ENCODE measurements around the gene NFKBIA.
A peak's percentile ranks its signal among the peaks of the same experiment; 100 is the strongest.
"Not testable (repeated sequence)": the region's sequence is repeated elsewhere in the genome, so short reads cannot be mapped to it uniquely, and the experiment has no call there.

The NFKBIA gene

DNA sequence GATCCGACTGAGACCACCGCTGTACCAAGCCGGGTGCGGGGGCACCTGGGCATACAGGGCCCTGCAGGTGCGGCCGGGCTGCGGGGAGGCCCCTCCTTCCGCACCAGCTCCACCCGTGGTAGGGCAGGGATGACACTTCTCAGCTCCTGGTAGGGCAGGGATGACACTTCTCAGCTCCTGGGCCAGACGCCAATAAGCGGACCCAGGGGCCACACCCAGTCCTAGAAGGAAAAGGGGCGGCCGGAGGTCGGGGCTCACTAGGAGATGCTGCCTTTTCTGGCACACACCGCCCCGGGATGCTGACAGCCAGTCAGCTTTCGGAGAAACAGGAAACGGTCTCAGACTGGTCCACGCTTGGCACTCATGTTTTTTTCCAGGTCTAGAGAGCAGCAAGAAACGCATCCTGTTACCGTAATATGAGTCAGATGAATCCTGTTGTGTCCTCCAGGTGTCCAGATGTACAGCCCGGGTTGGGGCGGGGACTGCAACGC, 34.8 kb downstream of the NFKBIA start:
- no peak for DNase-seq (ENCODE audit: low read depth in 1 of 2, low spot score in 1 of 2)

GRCh38 chr14:35368583-35369392, 35.8 kb downstream of the NFKBIA start:
- DNase-seq (ENCODE audit: low read depth in 1 of 2, low spot score in 1 of 2) = no peak

- DNase-seq (ENCODE audit: low read depth in 1 of 2, low spot score in 1 of 2) = no peak
These were observed 36.4 kb downstream of the NFKBIA start for GRCh38 chr14:35368139-35368460.

DNA sequence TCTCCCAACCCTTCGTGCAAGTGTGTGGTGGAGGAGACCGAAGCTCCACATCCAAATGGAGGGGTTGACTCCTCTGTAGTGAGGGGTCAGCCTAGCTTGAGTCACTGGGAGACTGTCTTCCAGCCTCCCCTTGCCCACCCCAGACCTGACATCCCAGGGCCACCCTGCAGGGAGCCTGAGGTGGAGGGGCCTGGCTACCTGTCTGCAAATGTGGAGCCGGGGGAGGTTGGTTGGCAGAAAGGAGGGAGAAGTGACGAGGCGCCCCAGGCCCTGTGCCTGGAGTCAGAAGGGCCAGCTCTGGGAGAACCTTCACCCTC, 37.5 kb downstream of the NFKBIA start:
- DNase-seq (ENCODE audit: low read depth in 1 of 2, low spot score in 1 of 2) = no peak

GRCh38 chr14:35366521-35366976, 38.0 kb downstream of the NFKBIA start:
- no peak for DNase-seq (ENCODE audit: low read depth in 1 of 2, low spot score in 1 of 2)

DNA sequence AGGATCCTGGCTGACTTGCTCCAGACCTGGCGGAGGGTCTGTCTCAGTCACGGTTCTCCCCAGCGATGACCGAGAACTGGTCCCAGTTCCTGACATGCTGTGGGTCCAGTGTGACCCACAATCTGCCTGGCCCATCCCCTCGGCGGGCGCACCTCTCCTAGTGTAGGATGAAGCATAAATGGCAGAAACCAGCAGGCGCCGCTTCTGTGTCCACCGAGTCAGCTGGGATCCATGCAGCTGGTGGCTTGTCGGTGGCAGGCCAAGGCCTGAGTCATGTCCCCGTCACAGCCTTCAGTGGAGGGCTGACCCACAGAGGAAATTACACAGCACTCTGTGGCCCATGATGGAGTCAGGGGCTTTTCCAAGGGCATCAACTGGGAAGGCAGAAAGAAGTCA, 38.5 kb downstream of the NFKBIA start:
- DNase-seq (ENCODE audit: low read depth in 1 of 2, low spot score in 1 of 2) = no peak

- peak; percentile 48 to 79 for DNase-seq (ENCODE audit: low read depth in 1 of 2, low spot score in 1 of 2)
These were observed 39.2 kb downstream of the NFKBIA start for GRCh38 chr14:35365130-35366055.

- DNase-seq (ENCODE audit: low read depth in 1 of 2, low spot score in 1 of 2) = no peak
These were observed 41.6 kb downstream of the NFKBIA start for GRCh38 chr14:35362911-35363374.

DNA sequence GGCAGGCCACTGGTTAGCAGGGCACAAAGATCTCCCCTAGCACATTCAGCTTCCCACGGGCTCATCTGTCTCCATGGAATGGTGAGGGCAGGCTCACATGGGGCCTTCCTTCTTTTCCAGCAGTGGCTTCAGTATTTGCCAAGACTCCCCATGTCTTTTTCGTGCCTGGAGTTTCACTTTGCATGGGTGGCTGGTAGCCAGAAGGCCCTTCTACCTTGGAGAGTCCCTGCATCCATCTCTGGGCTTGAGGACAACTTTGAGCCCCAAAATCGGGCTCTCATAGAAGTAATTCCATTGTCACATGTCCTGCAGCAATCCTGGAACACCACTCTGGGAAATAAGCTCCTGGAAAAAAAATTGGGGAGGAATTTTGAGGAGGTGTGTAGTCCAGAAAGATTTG, 42.1 kb downstream of the NFKBIA start:
- no peak for DNase-seq (ENCODE audit: low read depth in 1 of 2, low spot score in 1 of 2)

DNA sequence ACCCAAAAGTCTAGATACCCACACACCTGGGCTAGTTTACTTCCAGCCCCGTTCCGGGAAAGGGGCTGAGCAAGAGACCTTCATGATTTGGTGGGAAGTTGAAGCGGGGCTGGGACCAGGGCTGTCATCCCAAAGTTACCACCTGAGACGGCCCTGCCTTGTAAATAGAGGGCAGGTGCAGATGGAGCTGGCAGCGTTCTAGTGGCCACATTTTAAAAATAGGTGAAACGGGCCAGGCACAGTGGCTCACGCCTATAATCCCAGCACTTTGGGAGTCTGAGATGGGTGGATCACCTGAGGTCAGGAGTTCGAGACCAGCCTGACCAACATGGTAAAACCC, 43.4 kb downstream of the NFKBIA start:
- DNase-seq (ENCODE audit: low read depth in 1 of 2, low spot score in 1 of 2) = no peak

GRCh38 chr14:35359655-35360054, 44.9 kb downstream of the NFKBIA start:
- DNase-seq (ENCODE audit: low read depth in 1 of 2, low spot score in 1 of 2) = not testable (repeated sequence)

DNA sequence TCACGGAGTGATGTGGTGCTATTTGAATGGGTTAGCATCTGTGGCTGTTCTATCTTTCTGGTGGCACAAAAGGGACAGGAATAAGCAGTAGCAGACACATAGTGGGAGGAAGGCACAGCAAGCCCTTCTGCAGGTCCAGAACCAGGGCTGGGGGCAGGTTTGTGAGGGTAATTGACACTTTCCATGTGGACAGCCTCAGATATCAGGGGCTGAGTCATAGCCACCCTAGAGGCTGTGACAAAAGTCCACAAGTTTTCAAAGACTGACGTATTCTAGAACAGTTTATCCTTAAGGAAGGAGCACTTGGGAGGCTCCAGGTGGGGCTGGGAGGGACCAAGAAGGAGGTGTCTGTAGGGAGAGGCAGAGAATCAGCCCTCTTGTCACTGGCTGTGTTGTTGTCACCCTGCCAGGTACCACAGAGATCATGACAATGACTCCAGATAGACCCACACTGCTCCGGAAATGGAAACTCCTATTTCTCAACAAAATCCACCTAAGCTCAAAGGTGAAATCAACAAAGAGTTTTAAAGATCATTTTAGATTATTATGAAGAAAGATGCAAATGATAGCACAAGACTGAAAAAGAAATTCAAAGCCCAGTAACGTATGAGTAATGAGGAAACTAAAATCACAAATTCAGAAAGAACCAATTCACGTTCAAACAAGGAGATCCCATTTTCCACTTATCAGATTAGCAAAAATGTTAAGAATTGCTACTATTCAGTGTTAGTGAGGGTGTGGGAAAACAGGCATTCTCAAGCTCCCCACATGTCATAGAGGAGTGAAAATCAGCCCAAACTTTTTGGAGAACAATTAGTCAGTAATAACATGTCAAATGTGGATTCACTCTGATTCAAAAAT, 48.3 kb downstream of the NFKBIA start:
- DNase-seq (ENCODE audit: low read depth in 1 of 2, low spot score in 1 of 2) = peak in 1 of 2 donors; percentile 51

- DNase-seq (ENCODE audit: low read depth in 1 of 2, low spot score in 1 of 2) = not testable (repeated sequence)
These were observed 49.3 kb downstream of the NFKBIA start for GRCh38 chr14:35355235-35355634.

DNA sequence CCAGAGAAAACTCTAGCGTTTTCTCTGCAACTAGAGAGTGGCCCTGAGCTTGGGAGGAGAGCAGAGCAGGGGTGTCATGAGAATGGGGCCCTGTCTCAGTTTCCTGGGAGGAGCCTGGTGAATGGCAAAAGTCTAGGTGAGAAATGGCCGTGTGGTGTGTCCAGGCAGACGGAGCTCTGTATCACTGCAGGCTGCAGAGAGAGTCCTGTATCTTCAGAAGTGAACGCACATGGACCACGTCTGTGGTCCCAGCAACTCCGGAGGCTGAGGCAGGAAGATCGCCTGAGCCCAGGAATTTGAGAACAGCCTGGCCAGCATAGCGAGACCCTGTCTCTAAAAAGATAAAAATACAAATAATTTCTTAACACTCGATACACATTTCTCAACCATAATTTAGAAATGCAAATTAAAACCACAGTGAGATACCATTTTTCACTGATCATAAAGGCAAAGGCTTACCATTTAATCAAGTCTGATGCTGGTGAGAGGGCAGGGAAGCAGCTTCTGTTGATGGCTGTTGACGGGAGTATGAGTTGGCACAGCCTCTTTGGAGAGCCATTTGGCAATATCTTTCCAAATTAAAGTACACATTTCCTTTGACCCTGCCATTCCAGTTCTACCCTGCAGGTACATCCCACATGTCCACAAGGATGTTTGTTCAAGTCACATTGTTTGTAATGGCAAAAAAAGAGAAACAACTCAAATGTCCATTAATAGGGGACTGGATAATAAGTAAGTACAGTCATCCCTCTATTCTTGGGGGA, 51.0 kb downstream of the NFKBIA start:
- no peak for DNase-seq (ENCODE audit: low read depth in 1 of 2, low spot score in 1 of 2)

DNA sequence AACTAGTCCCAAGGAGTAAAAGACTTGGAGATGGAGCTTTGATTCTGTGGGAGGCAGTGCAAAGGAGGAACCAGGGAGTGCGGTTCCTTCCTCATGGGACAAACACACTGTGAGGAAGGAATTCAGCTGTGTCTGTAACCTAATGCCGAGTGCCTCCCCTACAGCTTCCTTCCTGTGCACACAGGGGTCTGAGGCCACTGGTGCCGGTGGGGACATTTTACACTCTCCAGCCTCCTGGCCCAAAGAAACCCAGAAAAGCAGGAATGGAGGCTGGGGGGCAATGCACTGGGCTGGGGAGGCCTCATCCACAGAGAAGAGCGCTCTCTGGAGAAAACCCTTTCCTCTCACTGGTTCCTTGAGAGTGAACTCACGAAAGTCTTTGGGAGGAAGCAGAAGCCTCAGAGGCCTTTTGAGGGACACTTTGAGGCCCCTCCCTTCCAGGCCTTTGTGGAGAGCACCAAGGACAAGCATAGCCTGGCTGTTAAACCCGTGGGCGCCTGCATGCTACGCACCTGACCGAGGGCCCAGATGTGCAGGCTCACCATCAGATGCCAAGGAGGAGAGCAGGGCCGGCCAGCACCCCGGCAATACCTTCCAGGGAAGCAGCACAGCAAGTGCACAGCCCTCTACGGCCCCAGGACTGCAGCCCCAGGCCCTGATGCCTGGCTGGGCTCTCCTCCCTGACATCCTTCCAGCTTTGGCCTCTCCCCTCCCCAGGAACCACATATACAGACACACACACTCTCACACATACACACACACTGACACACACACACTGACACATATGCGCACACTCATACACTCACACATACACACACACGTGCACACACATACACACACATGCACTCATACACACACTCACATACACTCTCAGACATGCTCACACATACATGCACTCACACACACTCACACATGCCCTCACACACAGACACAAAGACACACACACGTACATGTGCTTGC, 52.0 kb downstream of the NFKBIA start:
- no peak for DNase-seq (ENCODE audit: low read depth in 1 of 2, low spot score in 1 of 2)

GRCh38 chr14:35351897-35352273, 52.7 kb downstream of the NFKBIA start:
- no peak for DNase-seq (ENCODE audit: low read depth in 1 of 2, low spot score in 1 of 2)
